Neuron (in vitro differentiated cells): ENCODE measurements around the gene KDM6A.
"Not testable (repeated sequence)": the region's sequence is repeated elsewhere in the genome, so short reads cannot be mapped to it uniquely, and the experiment has no call there.

Experiments
- H2AFZ ChIP-seq: one replicate; pipeline ENCODE4 v1.6.1; 2013; ENCODE audit warnings: low read depth, mild to moderate bottlenecking, inconsistent platforms, low read length, moderate library complexity
- H3K27me3 ChIP-seq: one replicate; pipeline ENCODE4 v1.6.1; 2013; ENCODE audit warnings: low read length; ENCODE audit not compliant: insufficient read depth
- H3K36me3 ChIP-seq: one replicate; pipeline ENCODE4 v1.6.1; 2013; ENCODE audit warnings: low read length; ENCODE audit not compliant: insufficient read depth
- H3K4me1 ChIP-seq: one replicate; pipeline ENCODE4 v1.6.1; 2013; ENCODE audit warnings: low read length; ENCODE audit not compliant: insufficient read depth
- H3K4me3 ChIP-seq: 2 replicates; pipeline ENCODE4 v1.5.1; 2013; ENCODE audit warnings: mild to moderate bottlenecking, low read length, moderate library complexity
- H3K9me3 ChIP-seq: one replicate; pipeline ENCODE4 v1.6.1; 2013; ENCODE audit warnings: low read length

Gene KDM6A

GRCh38 chrX:44996277-44996676 is 123.3 kb downstream of the KDM6A start:
- H3K9me3 ChIP-seq: no peaks in the 10 kb centered on the region
- no peaks in the 10 kb centered on the region for H3K27me3 ChIP-seq
- H3K4me3 ChIP-seq: no peak overlapping the region
- H3K4me1 ChIP-seq: no peaks in the 10 kb centered on the region
- no peaks in the 10 kb centered on the region for H3K36me3 ChIP-seq
- H2AFZ ChIP-seq: no peak overlapping the region

- Histone ChIP-seq H3K36me3 (no peaks in the 10 kb centered on the region), H3K27me3 (no peaks in the 10 kb centered on the region), H2AFZ (no peak overlapping the region), H3K9me3 (peaks cover 2% of the 10 kb centered on the region), H3K4me1 (no peaks in the 10 kb centered on the region), H3K4me3 (no peak overlapping the region)
Measured at GRCh38 chrX:44997282-44997812, 124.4 kb downstream of the KDM6A start.

GRCh38 chrX:44997888-44998287 is 124.9 kb downstream of the KDM6A start:
- no peak overlapping the region for H3K4me3 ChIP-seq
- H3K27me3 ChIP-seq: no peaks in the 10 kb centered on the region
- H3K4me1 ChIP-seq: no peaks in the 10 kb centered on the region
- H3K36me3 ChIP-seq: no peaks in the 10 kb centered on the region
- H3K9me3 ChIP-seq: peaks cover 2% of the 10 kb centered on the region
- no peak overlapping the region for H2AFZ ChIP-seq

GRCh38 chrX:44999237-44999636 is 126.2 kb downstream of the KDM6A start:
- H3K36me3 ChIP-seq, H3K27me3 ChIP-seq, H3K4me3 ChIP-seq, H3K9me3 ChIP-seq, H3K4me1 ChIP-seq, H2AFZ ChIP-seq: not testable (repeated sequence)

- H3K9me3 ChIP-seq, H3K4me1 ChIP-seq, H3K36me3 ChIP-seq, H3K4me3 ChIP-seq, H2AFZ ChIP-seq, H3K27me3 ChIP-seq: not testable (repeated sequence)
Measured at GRCh38 chrX:44999872-45000271, 126.9 kb downstream of the KDM6A start.

GRCh38 chrX:45001048-45001447 is 128.1 kb downstream of the KDM6A start:
- H3K4me1 ChIP-seq: no peaks in the 10 kb centered on the region
- H3K4me3 ChIP-seq: no peak overlapping the region
- no peaks in the 10 kb centered on the region for H3K36me3 ChIP-seq
- no peak overlapping the region for H2AFZ ChIP-seq
- H3K27me3 ChIP-seq: no peaks in the 10 kb centered on the region
- H3K9me3 ChIP-seq: peaks cover 2% of the 10 kb centered on the region

GRCh38 chrX:45003085-45003484 is 130.1 kb downstream of the KDM6A start:
- H3K36me3 ChIP-seq: no peaks in the 10 kb centered on the region
- no peak overlapping the region for H3K4me3 ChIP-seq
- no peaks in the 10 kb centered on the region for H3K27me3 ChIP-seq
- H3K4me1 ChIP-seq: no peaks in the 10 kb centered on the region
- H3K9me3 ChIP-seq: peaks cover 4% of the 10 kb centered on the region
- no peak overlapping the region for H2AFZ ChIP-seq

GRCh38 chrX:45006002-45006800 is 133.2 kb downstream of the KDM6A start:
- H2AFZ ChIP-seq: no peak overlapping the region
- no peaks in the 10 kb centered on the region for H3K27me3 ChIP-seq
- H3K9me3 ChIP-seq: peaks cover 4% of the 10 kb centered on the region
- peaks cover 11% of the 10 kb centered on the region for H3K4me1 ChIP-seq
- H3K36me3 ChIP-seq: no peaks in the 10 kb centered on the region
- H3K4me3 ChIP-seq: no peak overlapping the region

- peaks cover 11% of the 10 kb centered on the region for H3K4me1 ChIP-seq
- peaks cover 2% of the 10 kb centered on the region for H3K9me3 ChIP-seq
- H2AFZ ChIP-seq: no peak overlapping the region
- no peak overlapping the region for H3K4me3 ChIP-seq
- no peaks in the 10 kb centered on the region for H3K27me3 ChIP-seq
- H3K36me3 ChIP-seq: no peaks in the 10 kb centered on the region
Measured at GRCh38 chrX:45007598-45007997, 134.6 kb downstream of the KDM6A start.

GRCh38 chrX:45009371-45010000 is 136.5 kb downstream of the KDM6A start:
- H3K36me3 ChIP-seq: no peaks in the 10 kb centered on the region
- H2AFZ ChIP-seq: no peak overlapping the region
- peaks cover 11% of the 10 kb centered on the region for H3K4me1 ChIP-seq
- H3K4me3 ChIP-seq: no peak overlapping the region
- H3K9me3 ChIP-seq: peaks cover 2% of the 10 kb centered on the region
- no peaks in the 10 kb centered on the region for H3K27me3 ChIP-seq

- Histone ChIP-seq H3K36me3 (no peaks in the 10 kb centered on the region), H3K4me1 (peaks cover 11% of the 10 kb centered on the region)
Measured at GRCh38 chrX:45011131-45011530, 138.1 kb downstream of the KDM6A start.

GRCh38 chrX:45011597-45011996 is 138.6 kb downstream of the KDM6A start:
- Histone ChIP-seq H3K4me1 (peaks cover 11% of the 10 kb centered on the region), H3K9me3 (no peaks in the 10 kb centered on the region), H3K27me3 (no peaks in the 10 kb centered on the region), H3K36me3 (no peaks in the 10 kb centered on the region), H3K4me3 (no peak overlapping the region), H2AFZ (no peak overlapping the region)

More at GRCh38 chrX:45011131-45011530, 138.1 kb downstream of the KDM6A start:
- H3K27me3 ChIP-seq: no peaks in the 10 kb centered on the region
- H3K4me3 ChIP-seq: no peak overlapping the region
- H3K9me3 ChIP-seq: peaks cover 2% of the 10 kb centered on the region
- no peak overlapping the region for H2AFZ ChIP-seq

GRCh38 chrX:45017946-45018345 is 145.0 kb downstream of the KDM6A start:
- no peak overlapping the region for H3K4me3 ChIP-seq
- no peaks in the 10 kb centered on the region for H3K36me3 ChIP-seq
- H3K27me3 ChIP-seq: no peaks in the 10 kb centered on the region
- H2AFZ ChIP-seq: no peak overlapping the region
- H3K9me3 ChIP-seq: no peaks in the 10 kb centered on the region
- no peaks in the 10 kb centered on the region for H3K4me1 ChIP-seq
